ENCODE data around the gene FUT7.

Gene FUT7

DNA sequence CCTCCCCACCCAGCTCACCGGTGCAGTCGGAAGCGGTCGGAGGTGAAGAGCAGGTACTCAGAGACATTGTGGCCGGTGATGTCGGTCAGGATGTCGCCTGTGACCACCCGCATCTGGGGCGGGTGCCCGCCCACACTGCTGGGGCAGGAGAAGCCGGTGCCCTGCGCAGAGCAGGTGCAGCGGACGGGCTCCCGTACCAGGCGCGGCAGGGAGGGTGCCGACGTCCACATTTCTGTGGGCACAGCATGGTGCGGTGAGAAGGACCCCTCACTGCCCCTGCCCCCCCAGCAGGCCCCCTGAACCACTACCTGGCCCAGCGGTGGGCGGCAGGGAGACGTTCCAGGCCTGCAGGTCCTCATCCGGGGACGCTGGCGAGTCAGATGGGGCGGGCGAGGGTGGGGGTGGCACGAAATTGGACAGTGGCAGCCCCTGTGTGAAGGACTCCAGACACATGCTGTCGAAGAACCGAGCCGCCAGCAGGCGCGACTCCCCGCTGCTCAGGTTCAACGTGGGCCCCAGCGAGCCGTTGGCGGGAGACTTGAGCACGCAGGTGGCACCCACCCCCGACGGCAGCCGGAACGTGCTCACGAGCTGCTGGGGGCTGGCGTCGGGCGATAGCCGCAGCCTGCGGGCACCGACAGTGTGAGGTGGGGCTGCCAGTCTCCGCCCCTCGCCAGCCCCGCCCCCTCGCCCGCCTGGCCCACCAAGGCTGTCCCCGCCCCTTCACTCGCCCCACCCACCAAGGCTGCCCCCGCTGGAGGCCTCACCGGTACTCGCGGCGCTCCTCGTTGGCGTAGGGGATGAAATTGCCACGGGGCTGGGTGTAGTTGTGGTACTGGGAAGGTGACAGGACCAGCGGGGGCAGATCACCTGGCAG is 19.0 kb downstream of the FUT7 start:
- H4K8ac ChIP-seq (ENCODE audit: low read depth, low read length): no peak overlapping the region

GRCh38 chr9:137011907-137012675 is 19.8 kb downstream of the FUT7 start:
- no peak overlapping the region for H2BK5ac ChIP-seq (ENCODE audit: low read length)
- H3K79me2 ChIP-seq (ENCODE audit: control insufficient read depth, insufficient read depth, low read length): no peaks in the 10 kb centered on the region
- no peak overlapping the region for H4K5ac ChIP-seq (ENCODE audit: low read length)
- no peak overlapping the region for H3K4ac ChIP-seq (ENCODE audit: low read depth, low read length)
- no peak overlapping the region for H2AK5ac ChIP-seq (ENCODE audit: low read length)
- no peak overlapping the region for H2BK15ac ChIP-seq (replicated peaks; ENCODE audit: low read depth)
- H3K4me3 ChIP-seq (ENCODE audit: low read length): no peak overlapping the region
- H2BK120ac ChIP-seq (ENCODE audit: low read depth, low read length): no peak overlapping the region
- H3K36me3 ChIP-seq (ENCODE audit: control insufficient read depth, insufficient read depth, low read length): no peaks in the 10 kb centered on the region
- H3K9ac ChIP-seq (ENCODE audit: low read length): no peak overlapping the region
- H3K23ac ChIP-seq (ENCODE audit: low read length): no peak overlapping the region
- H3K4me1 ChIP-seq (ENCODE audit: control insufficient read depth, low read depth, low read length): no peaks in the 10 kb centered on the region
- no peak overlapping the region for H3K18ac ChIP-seq (ENCODE audit: low read length)
- H3K27me3 ChIP-seq (ENCODE audit: insufficient read depth, low read length, poor library complexity): no peaks in the 10 kb centered on the region
- no peak overlapping the region for H3K4me2 ChIP-seq (ENCODE audit: low read length)
- H3K56ac ChIP-seq (ENCODE audit: low read length): no peak overlapping the region
- H3K27ac ChIP-seq (ENCODE audit: low read depth, low read length): no peak overlapping the region
- H4K8ac ChIP-seq (ENCODE audit: low read depth, low read length): no peak overlapping the region
- WGBS (ENCODE audit: extremely low coverage, insufficient coverage, low lambda C conversion rate): no CpG with 5 or more reads among the region's 39 CpGs
- no peak for DNase-seq
- H3K79me1 ChIP-seq (ENCODE audit: low read length): no peaks in the 10 kb centered on the region

More for the DNA sequence above, 19.0 kb downstream of the FUT7 start:
- Histone ChIP-seq H3K56ac (ENCODE audit: low read length) (no peak overlapping the region), H2AK5ac (ENCODE audit: low read length) (no peak overlapping the region), H3K4ac (ENCODE audit: low read depth, low read length) (no peak overlapping the region), H3K4me3 (ENCODE audit: low read length) (no peak overlapping the region), H3K9ac (ENCODE audit: low read length) (no peak overlapping the region), H2BK5ac (ENCODE audit: low read length) (no peak overlapping the region), H3K79me2 (ENCODE audit: control insufficient read depth, insufficient read depth, low read length) (no peaks in the 10 kb centered on the region), H3K79me1 (ENCODE audit: low read length) (no peaks in the 10 kb centered on the region), H2BK15ac (replicated peaks; ENCODE audit: low read depth) (no peak overlapping the region), H3K23ac (ENCODE audit: low read length) (no peak overlapping the region), H4K5ac (ENCODE audit: low read length) (no peak overlapping the region), H3K27me3 (ENCODE audit: insufficient read depth, low read length, poor library complexity) (no peaks in the 10 kb centered on the region), H3K18ac (ENCODE audit: low read length) (no peak overlapping the region), H2BK120ac (ENCODE audit: low read depth, low read length) (no peak overlapping the region), H3K4me2 (ENCODE audit: low read length) (no peak overlapping the region), H3K27ac (ENCODE audit: low read depth, low read length) (no peak overlapping the region), H3K36me3 (ENCODE audit: control insufficient read depth, insufficient read depth, low read length) (no peaks in the 10 kb centered on the region), H3K4me1 (ENCODE audit: control insufficient read depth, low read depth, low read length) (no peaks in the 10 kb centered on the region)
- no peak for DNase-seq
- no CpG with 5 or more reads among the region's 67 CpGs for WGBS (ENCODE audit: extremely low coverage, insufficient coverage, low lambda C conversion rate)

DNA sequence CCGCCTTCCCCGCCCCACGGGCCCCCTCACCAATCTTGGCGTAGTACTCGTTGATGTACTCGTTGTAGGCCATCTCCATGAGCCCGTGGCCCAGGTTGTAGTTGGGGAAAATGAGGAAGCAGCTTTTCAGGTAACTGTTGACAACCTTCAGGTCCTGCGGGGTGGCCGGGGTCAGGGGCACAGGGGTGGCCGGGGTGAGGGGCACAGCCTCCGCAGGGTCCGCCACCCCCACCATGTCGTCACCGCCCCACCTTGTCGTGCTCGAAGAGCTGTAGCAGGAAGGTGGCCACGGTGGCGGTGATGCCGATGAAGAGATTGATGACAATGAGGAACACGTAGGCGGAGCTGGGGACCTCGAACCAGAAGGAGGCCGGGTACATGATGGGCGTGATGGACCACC is 20.7 kb downstream of the FUT7 start:
- H3K18ac ChIP-seq (ENCODE audit: low read length): no peak overlapping the region
- H3K9ac ChIP-seq (ENCODE audit: low read length): no peak overlapping the region
- H4K8ac ChIP-seq (ENCODE audit: low read depth, low read length): no peak overlapping the region
- no peak overlapping the region for H4K5ac ChIP-seq (ENCODE audit: low read length)
- no peak overlapping the region for H3K4ac ChIP-seq (ENCODE audit: low read depth, low read length)
- WGBS (ENCODE audit: extremely low coverage, insufficient coverage, low lambda C conversion rate): no CpG with 5 or more reads among the region's 24 CpGs
- H3K27me3 ChIP-seq (ENCODE audit: insufficient read depth, low read length, poor library complexity): no peaks in the 10 kb centered on the region
- no peaks in the 10 kb centered on the region for H3K36me3 ChIP-seq (ENCODE audit: control insufficient read depth, insufficient read depth, low read length)
- H2BK120ac ChIP-seq (ENCODE audit: low read depth, low read length): no peak overlapping the region
- no peak overlapping the region for H2BK5ac ChIP-seq (ENCODE audit: low read length)
- no peak overlapping the region for H2BK15ac ChIP-seq (replicated peaks; ENCODE audit: low read depth)
- DNase-seq: no peak
- no peak overlapping the region for H2AK5ac ChIP-seq (ENCODE audit: low read length)
- H3K79me1 ChIP-seq (ENCODE audit: low read length): no peaks in the 10 kb centered on the region
- no peaks in the 10 kb centered on the region for H3K4me1 ChIP-seq (ENCODE audit: control insufficient read depth, low read depth, low read length)
- no peak overlapping the region for H3K56ac ChIP-seq (ENCODE audit: low read length)
- H3K4me2 ChIP-seq (ENCODE audit: low read length): no peak overlapping the region
- no peak overlapping the region for H3K23ac ChIP-seq (ENCODE audit: low read length)
- no peak overlapping the region for H3K4me3 ChIP-seq (ENCODE audit: low read length)
- no peaks in the 10 kb centered on the region for H3K79me2 ChIP-seq (ENCODE audit: control insufficient read depth, insufficient read depth, low read length)
- no peak overlapping the region for H3K27ac ChIP-seq (ENCODE audit: low read depth, low read length)

GRCh38 chr9:137009938-137010732 is 21.8 kb downstream of the FUT7 start:
- H3K56ac ChIP-seq (ENCODE audit: low read length): no peak overlapping the region
- no peak overlapping the region for H2BK15ac ChIP-seq (replicated peaks; ENCODE audit: low read depth)
- no peak overlapping the region for H3K18ac ChIP-seq (ENCODE audit: low read length)
- H4K5ac ChIP-seq (ENCODE audit: low read length): no peak overlapping the region
- H2AK5ac ChIP-seq (ENCODE audit: low read length): no peak overlapping the region
- no peaks in the 10 kb centered on the region for H3K4me1 ChIP-seq (ENCODE audit: control insufficient read depth, low read depth, low read length)
- no peaks in the 10 kb centered on the region for H3K79me2 ChIP-seq (ENCODE audit: control insufficient read depth, insufficient read depth, low read length)
- no peaks in the 10 kb centered on the region for H3K36me3 ChIP-seq (ENCODE audit: control insufficient read depth, insufficient read depth, low read length)
- DNase-seq: no peak
- no peak overlapping the region for H2BK5ac ChIP-seq (ENCODE audit: low read length)
- H3K9ac ChIP-seq (ENCODE audit: low read length): no peak overlapping the region
- no peaks in the 10 kb centered on the region for H3K27me3 ChIP-seq (ENCODE audit: insufficient read depth, low read length, poor library complexity)
- no peak overlapping the region for H4K8ac ChIP-seq (ENCODE audit: low read depth, low read length)
- H3K23ac ChIP-seq (ENCODE audit: low read length): no peak overlapping the region
- H3K27ac ChIP-seq (ENCODE audit: low read depth, low read length): no peak overlapping the region
- no peak overlapping the region for H3K4me3 ChIP-seq (ENCODE audit: low read length)
- no peak overlapping the region for H3K4ac ChIP-seq (ENCODE audit: low read depth, low read length)
- no peak overlapping the region for H2BK120ac ChIP-seq (ENCODE audit: low read depth, low read length)
- H3K79me1 ChIP-seq (ENCODE audit: low read length): no peaks in the 10 kb centered on the region
- WGBS (ENCODE audit: extremely low coverage, insufficient coverage, low lambda C conversion rate): no CpG with 5 or more reads among the region's 49 CpGs
- no peak overlapping the region for H3K4me2 ChIP-seq (ENCODE audit: low read length)

DNA sequence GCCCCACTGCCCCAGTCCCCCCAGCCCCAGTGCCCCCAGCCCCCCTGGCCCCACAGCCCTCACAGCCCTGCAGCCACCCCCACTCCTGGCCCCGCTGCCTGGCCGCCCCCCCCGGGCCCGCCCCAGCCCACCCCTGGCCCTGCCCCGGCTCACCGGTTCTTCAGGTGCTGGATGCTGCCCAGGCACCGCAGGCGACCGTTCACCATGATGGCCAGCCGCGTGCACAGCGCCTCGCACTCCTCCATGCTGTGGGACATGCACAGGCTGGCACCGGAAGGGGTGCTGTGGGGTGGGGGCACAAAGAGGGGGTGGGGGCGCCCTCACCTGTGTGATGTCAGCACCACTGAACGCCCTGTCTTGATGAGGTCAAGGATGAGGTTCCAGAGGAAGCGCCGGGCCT is 22.7 kb downstream of the FUT7 start:
- Histone ChIP-seq H3K9ac (ENCODE audit: low read length) (no peak overlapping the region), H2BK15ac (replicated peaks; ENCODE audit: low read depth) (no peak overlapping the region), H3K18ac (ENCODE audit: low read length) (no peak overlapping the region), H3K79me2 (ENCODE audit: control insufficient read depth, insufficient read depth, low read length) (no peaks in the 10 kb centered on the region), H3K23ac (ENCODE audit: low read length) (no peak overlapping the region), H3K27me3 (ENCODE audit: insufficient read depth, low read length, poor library complexity) (no peaks in the 10 kb centered on the region), H3K27ac (ENCODE audit: low read depth, low read length) (no peak overlapping the region), H3K36me3 (ENCODE audit: control insufficient read depth, insufficient read depth, low read length) (no peaks in the 10 kb centered on the region), H4K8ac (ENCODE audit: low read depth, low read length) (no peak overlapping the region), H3K79me1 (ENCODE audit: low read length) (no peaks in the 10 kb centered on the region), H3K4me3 (ENCODE audit: low read length) (no peak overlapping the region), H4K5ac (ENCODE audit: low read length) (no peak overlapping the region), H2AK5ac (ENCODE audit: low read length) (no peak overlapping the region), H2BK5ac (ENCODE audit: low read length) (no peak overlapping the region), H2BK120ac (ENCODE audit: low read depth, low read length) (no peak overlapping the region), H3K4me1 (ENCODE audit: control insufficient read depth, low read depth, low read length) (no peaks in the 10 kb centered on the region), H3K56ac (ENCODE audit: low read length) (no peak overlapping the region), H3K4me2 (ENCODE audit: low read length) (no peak overlapping the region), H3K4ac (ENCODE audit: low read depth, low read length) (no peak overlapping the region)
- WGBS (ENCODE audit: extremely low coverage, insufficient coverage, low lambda C conversion rate): no CpG with 5 or more reads among the region's 18 CpGs
- no peak for DNase-seq

All from mesendoderm (in vitro differentiated cells).